K562 (cell line): ENCODE data around the gene GRAMD2B.

Experiments used
- CC2D1A ChIP-seq: fragments of 450-650 bp; IDR thresholded peaks from 2 replicates; pipeline ENCODE4 v1.6.1; 2017; ENCODE audit warnings: mild to moderate bottlenecking
- RBBP5 ChIP-seq: fragments of 200-600 bp; sonication (generic); IDR thresholded peaks from 2 replicates; pipeline ENCODE4 v1.6.1; 2012; ENCODE audit warnings: borderline replicate concordance, mild to moderate bottlenecking, low read length, control low read depth, inconsistent platforms; ENCODE audit not compliant: insufficient read depth, poor library complexity, severe bottlenecking
- TF ChIP-seq, protein P1 (sequence below): fragments of 450-650 bp; formaldehyde crosslinking; conservative IDR thresholded peaks from 2 replicates; pipeline ENCODE4 v1.4.0; 2022; ENCODE audit warnings: mild to moderate bottlenecking, missing genetic modification characterization

DNA sequence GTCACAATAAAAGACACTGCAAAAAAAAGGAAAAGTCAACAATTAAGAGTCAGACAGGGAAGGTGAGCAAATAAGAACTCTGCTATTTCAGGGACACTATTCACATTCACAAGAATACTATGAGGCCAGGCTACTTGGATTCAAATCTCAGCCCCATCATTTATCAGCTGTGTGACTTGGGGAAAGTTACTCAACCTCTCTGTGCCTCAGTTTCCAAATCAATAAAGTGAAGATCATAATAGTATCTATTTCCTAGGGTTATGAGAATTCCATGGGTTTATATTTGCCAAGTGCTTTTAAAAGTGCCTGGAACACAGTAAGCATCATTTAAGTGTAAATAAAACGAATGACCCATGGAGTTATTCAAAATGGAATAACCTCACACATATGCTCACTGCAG, 115.4 kb downstream of the GRAMD2B start:
- TF ChIP-seq CC2D1A (no peak), RBBP5 (no peak)
- TF ChIP-seq, protein P1, sequence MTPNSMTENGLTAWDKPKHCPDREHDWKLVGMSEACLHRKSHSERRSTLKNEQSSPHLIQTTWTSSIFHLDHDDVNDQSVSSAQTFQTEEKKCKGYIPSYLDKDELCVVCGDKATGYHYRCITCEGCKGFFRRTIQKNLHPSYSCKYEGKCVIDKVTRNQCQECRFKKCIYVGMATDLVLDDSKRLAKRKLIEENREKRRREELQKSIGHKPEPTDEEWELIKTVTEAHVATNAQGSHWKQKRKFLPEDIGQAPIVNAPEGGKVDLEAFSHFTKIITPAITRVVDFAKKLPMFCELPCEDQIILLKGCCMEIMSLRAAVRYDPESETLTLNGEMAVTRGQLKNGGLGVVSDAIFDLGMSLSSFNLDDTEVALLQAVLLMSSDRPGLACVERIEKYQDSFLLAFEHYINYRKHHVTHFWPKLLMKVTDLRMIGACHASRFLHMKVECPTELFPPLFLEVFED (CRISPR knock-in tag) = no peak
